GM23338 (cell line): ENCODE results near the gene SPI1. TPM values are rescaled to one million over a fixed set of nuclear protein-coding genes. Genes with fewer than 3 reads are reported as not detected.

Source experiments
- ATAC-seq: fragments of 200-7000 bp; cut with Tn5 transposase; 3 replicates; pipeline ENCODE4 v1.9.1; 2020
- DNase-seq: peaks from one replicate; pipeline ENCODE4 v3.0.0-alpha.2; 2015; ENCODE audit warnings: low spot score
- H2AFZ ChIP-seq: fragments of 200-600 bp; sonication (generic); 2 replicates; pipeline ENCODE4 v1.8.0; 2016; ENCODE audit warnings: antibody characterized with exemption, mild to moderate bottlenecking, moderate library complexity
- H3F3A ChIP-seq: fragments of 200-600 bp; sonication (generic); replicated peaks from 2 replicates; pipeline ENCODE4 v1.8.0; 2017; ENCODE audit warnings: antibody characterized with exemption, mixed run types, low read depth
- H3K27ac ChIP-seq: fragments of 200-600 bp; sonication (generic); 2 replicates; pipeline ENCODE4 v1.6.1; 2016; ENCODE audit warnings: low read depth
- H3K27me3 ChIP-seq: fragments of 200-600 bp; sonication (generic); 2 replicates; pipeline ENCODE4 v1.8.0; 2016; ENCODE audit warnings: mild to moderate bottlenecking, mixed run types, moderate library complexity; ENCODE audit not compliant: insufficient read depth
- H3K36me3 ChIP-seq: fragments of 200-600 bp; sonication (generic); 2 replicates; pipeline ENCODE4 v1.8.0; 2016; ENCODE audit warnings: mild to moderate bottlenecking; ENCODE audit not compliant: insufficient read depth
- H3K4me1 ChIP-seq: fragments of 200-600 bp; sonication (generic); 2 replicates; pipeline ENCODE4 v1.8.0; 2016; ENCODE audit warnings: mild to moderate bottlenecking, moderate library complexity; ENCODE audit not compliant: insufficient read depth
- H3K4me2 ChIP-seq: fragments of 200-600 bp; sonication (generic); 2 replicates; pipeline ENCODE4 v1.7.1; 2017; ENCODE audit warnings: mixed run types
- H3K4me3 ChIP-seq: fragments of 200-600 bp; sonication (generic); 2 replicates; pipeline ENCODE4 v1.6.1; 2016; ENCODE audit warnings: mixed run types
- H3K79me2 ChIP-seq: fragments of 200-600 bp; sonication (generic); replicated peaks from 2 replicates; pipeline ENCODE4 v1.8.0; 2017; ENCODE audit warnings: mild to moderate bottlenecking; ENCODE audit not compliant: insufficient read depth
- H3K9me2 ChIP-seq: fragments of 200-600 bp; sonication (generic); 2 replicates; pipeline ENCODE4 v1.8.0; 2017; ENCODE audit not compliant: insufficient read depth
- H4K20me1 ChIP-seq: fragments of 200-600 bp; sonication (generic); replicated peaks from 2 replicates; pipeline ENCODE4 v1.8.0; 2017; ENCODE audit warnings: mild to moderate bottlenecking; ENCODE audit not compliant: insufficient read depth
- H3K27ac Mint-ChIP-seq: 2 replicates; pipeline ENCODE4 v1.8.0; 2020; ENCODE audit warnings: inconsistent platforms, mild to moderate bottlenecking, moderate library complexity, mixed read lengths
- H3K27me3 Mint-ChIP-seq: 3 replicates; pipeline ENCODE4 v1.8.0; 2022; ENCODE audit warnings: low read depth, mild to moderate bottlenecking, moderate library complexity, mixed read lengths, inconsistent platforms; ENCODE audit not compliant: insufficient read depth, poor library complexity
- H3K36me3 Mint-ChIP-seq: 3 replicates; pipeline ENCODE4 v1.8.0; 2021; ENCODE audit warnings: low read depth, mild to moderate bottlenecking, inconsistent platforms, moderate library complexity, mixed read lengths
- H3K4me1 Mint-ChIP-seq: 3 replicates; pipeline ENCODE4 v1.8.0; 2020; ENCODE audit warnings: mild to moderate bottlenecking, inconsistent platforms, mixed read lengths
- H3K4me3 Mint-ChIP-seq: 3 replicates; pipeline ENCODE4 v1.8.0; 2021; ENCODE audit warnings: moderate library complexity, mild to moderate bottlenecking, inconsistent platforms, mixed read lengths
- H3K9me3 Mint-ChIP-seq: 3 replicates; pipeline ENCODE4 v1.8.0; 2020; ENCODE audit warnings: moderate library complexity, mild to moderate bottlenecking, inconsistent platforms, mixed read lengths
- CREB1 ChIP-seq: fragments of 250-450 bp; sonication (Bioruptor Pico); IDR thresholded peaks from 2 replicates; pipeline ENCODE4 v1.5.0; 2020; ENCODE audit warnings: low read depth, mild to moderate bottlenecking, moderate library complexity
- EZH2 ChIP-seq: fragments of 200-600 bp; sonication (generic); IDR thresholded peaks from one replicate; pipeline ENCODE4 v1.8.0; 2017; ENCODE audit warnings: antibody characterized with exemption, mild to moderate bottlenecking, low read depth; ENCODE audit not compliant: unreplicated experiment
- EZH2phosphoT487 ChIP-seq: fragments of 200-600 bp; sonication (generic); IDR thresholded peaks from one replicate; pipeline ENCODE4 v1.8.1; 2018; ENCODE audit warnings: antibody characterized with exemption; ENCODE audit not compliant: unreplicated experiment
- JUNB ChIP-seq: IDR thresholded peaks from one replicate; pipeline ENCODE4 v1.6.1; 2016; ENCODE audit warnings: antibody characterized with exemption; ENCODE audit not compliant: unreplicated experiment
- NANOG ChIP-seq: IDR thresholded peaks from 2 replicates; pipeline ENCODE4 v1.6.1; 2016; ENCODE audit warnings: antibody characterized with exemption, borderline replicate concordance
- POLR2AphosphoS5 ChIP-seq: IDR thresholded peaks from 2 replicates; pipeline ENCODE4 v1.6.1; 2016; ENCODE audit warnings: antibody characterized with exemption, low read depth
- STAT1 ChIP-seq: IDR thresholded peaks from one replicate; pipeline ENCODE4 v1.6.1; 2016; ENCODE audit warnings: antibody characterized with exemption; ENCODE audit not compliant: unreplicated experiment
- ZNF114 ChIP-seq: fragments of 250-450 bp; sonication (Bioruptor Pico); IDR thresholded peaks from 2 replicates; pipeline ENCODE4 v1.5.0; 2020; ENCODE audit warnings: mild to moderate bottlenecking, moderate library complexity
- ZNF331 ChIP-seq: fragments of 250-450 bp; sonication (Bioruptor Pico); IDR thresholded peaks from 2 replicates; pipeline ENCODE4 v1.5.0; 2020; ENCODE audit warnings: low read depth, mild to moderate bottlenecking, moderate library complexity
- polyA plus RNA-seq: library from polyadenylated mRNA; unstranded; fragments of >200 nt; fragmentation: Nextera tagmentation; extraction: Ambion mirVana; gene quantifications from 2 replicates; pipeline ENCODE4 v1.2.1, GENCODE V29; 2016
- total RNA-seq: library from RNA; depleted of rRNA; stranded (reverse); fragments of >200 nt; shearing (Covaris generic); gene quantifications from 2 replicates; pipeline ENCODE4 v1.2.3, GENCODE V29; 2014
- TF ChIP-seq, protein P1 (sequence below): fragments of 250-450 bp; sonication (Bioruptor Pico); IDR thresholded peaks from 2 replicates; pipeline ENCODE4 v1.5.0; 2020; ENCODE audit warnings: mild to moderate bottlenecking, moderate library complexity
- TF ChIP-seq, protein P2 (sequence below): IDR thresholded peaks from one replicate; pipeline ENCODE4 v1.6.1; 2018; ENCODE audit warnings: antibody characterized with exemption; ENCODE audit not compliant: unreplicated experiment

Gene SPI1
- total and polyA plus RNA-seq, 2 experiments from 2014 or later, result 0.23 TPM; not detected in 1

DNA sequence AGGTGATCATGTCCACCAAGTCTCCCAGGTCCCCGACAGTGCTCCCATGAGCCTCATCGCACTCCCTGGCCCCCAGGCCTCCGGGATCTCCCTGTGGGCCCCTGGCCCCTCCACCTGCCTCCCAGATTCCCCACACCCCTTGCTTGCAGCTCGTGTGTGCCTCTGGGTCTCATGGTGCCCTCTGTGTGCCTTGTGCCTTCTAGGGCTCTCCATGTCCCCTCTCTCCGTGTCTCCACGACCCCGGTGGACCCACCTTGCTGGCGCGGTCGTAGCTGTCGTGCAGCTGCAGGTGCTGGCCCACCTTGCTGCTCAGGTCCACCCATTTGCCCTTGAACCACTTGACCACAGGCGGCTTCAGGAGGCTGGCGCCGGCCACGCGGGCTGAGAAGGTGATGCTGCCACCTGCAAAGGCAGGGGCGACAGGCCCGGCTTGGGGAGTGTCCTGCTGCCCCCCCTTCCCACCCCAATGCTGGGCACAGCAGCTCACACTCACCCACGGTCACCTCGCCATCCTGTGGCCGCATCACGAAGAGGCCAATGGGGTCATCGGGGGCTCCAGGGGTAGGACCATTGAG, 28.7 kb downstream of the SPI1 start:
- TF ChIP-seq EZH2, result no peak
- no peak for TF ChIP-seq NANOG
- TF ChIP-seq, protein P1, sequence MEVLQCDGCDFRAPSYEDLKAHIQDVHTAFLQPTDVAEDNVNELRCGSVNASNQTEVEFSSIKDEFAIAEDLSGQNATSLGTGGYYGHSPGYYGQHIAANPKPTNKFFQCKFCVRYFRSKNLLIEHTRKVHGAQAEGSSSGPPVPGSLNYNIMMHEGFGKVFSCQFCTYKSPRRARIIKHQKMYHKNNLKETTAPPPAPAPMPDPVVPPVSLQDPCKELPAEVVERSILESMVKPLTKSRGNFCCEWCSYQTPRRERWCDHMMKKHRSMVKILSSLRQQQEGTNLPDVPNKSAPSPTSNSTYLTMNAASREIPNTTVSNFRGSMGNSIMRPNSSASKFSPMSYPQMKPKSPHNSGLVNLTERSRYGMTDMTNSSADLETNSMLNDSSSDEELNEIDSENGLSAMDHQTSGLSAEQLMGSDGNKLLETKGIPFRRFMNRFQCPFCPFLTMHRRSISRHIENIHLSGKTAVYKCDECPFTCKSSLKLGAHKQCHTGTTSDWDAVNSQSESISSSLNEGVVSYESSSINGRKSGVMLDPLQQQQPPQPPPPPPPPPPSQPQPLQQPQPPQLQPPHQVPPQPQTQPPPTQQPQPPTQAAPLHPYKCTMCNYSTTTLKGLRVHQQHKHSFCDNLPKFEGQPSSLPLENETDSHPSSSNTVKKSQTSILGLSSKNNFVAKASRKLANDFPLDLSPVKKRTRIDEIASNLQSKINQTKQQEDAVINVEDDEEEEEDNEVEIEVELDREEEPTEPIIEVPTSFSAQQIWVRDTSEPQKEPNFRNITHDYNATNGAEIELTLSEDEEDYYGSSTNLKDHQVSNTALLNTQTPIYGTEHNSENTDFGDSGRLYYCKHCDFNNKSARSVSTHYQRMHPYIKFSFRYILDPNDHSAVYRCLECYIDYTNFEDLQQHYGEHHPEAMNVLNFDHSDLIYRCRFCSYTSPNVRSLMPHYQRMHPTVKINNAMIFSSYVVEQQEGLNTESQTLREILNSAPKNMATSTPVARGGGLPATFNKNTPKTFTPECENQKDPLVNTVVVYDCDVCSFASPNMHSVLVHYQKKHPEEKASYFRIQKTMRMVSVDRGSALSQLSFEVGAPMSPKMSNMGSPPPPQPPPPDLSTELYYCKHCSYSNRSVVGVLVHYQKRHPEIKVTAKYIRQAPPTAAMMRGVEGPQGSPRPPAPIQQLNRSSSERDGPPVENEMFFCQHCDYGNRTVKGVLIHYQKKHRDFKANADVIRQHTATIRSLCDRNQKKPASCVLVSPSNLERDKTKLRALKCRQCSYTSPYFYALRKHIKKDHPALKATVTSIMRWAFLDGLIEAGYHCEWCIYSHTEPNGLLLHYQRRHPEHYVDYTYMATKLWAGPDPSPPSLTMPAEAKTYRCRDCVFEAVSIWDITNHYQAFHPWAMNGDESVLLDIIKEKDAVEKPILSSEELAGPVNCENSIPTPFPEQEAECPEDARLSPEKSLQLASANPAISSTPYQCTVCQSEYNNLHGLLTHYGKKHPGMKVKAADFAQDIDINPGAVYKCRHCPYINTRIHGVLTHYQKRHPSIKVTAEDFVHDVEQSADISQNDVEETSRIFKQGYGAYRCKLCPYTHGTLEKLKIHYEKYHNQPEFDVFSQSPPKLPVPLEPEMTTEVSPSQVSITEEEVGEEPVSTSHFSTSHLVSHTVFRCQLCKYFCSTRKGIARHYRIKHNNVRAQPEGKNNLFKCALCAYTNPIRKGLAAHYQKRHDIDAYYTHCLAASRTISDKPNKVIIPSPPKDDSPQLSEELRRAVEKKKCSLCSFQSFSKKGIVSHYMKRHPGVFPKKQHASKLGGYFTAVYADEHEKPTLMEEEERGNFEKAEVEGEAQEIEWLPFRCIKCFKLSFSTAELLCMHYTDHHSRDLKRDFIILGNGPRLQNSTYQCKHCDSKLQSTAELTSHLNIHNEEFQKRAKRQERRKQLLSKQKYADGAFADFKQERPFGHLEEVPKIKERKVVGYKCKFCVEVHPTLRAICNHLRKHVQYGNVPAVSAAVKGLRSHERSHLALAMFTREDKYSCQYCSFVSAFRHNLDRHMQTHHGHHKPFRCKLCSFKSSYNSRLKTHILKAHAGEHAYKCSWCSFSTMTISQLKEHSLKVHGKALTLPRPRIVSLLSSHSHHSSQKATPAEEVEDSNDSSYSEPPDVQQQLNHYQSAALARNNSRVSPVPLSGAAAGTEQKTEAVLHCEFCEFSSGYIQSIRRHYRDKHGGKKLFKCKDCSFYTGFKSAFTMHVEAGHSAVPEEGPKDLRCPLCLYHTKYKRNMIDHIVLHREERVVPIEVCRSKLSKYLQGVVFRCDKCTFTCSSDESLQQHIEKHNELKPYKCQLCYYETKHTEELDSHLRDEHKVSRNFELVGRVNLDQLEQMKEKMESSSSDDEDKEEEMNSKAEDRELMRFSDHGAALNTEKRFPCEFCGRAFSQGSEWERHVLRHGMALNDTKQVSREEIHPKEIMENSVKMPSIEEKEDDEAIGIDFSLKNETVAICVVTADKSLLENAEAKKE, result no peak
- no peak for TF ChIP-seq JUNB
- no peak for TF ChIP-seq CREB1 (CRISPR knock-in tag)
- TF ChIP-seq STAT1, result no peak
- TF ChIP-seq POLR2AphosphoS5, result no peak
- TF ChIP-seq EZH2phosphoT487, result no peak
- TF ChIP-seq, protein P2, sequence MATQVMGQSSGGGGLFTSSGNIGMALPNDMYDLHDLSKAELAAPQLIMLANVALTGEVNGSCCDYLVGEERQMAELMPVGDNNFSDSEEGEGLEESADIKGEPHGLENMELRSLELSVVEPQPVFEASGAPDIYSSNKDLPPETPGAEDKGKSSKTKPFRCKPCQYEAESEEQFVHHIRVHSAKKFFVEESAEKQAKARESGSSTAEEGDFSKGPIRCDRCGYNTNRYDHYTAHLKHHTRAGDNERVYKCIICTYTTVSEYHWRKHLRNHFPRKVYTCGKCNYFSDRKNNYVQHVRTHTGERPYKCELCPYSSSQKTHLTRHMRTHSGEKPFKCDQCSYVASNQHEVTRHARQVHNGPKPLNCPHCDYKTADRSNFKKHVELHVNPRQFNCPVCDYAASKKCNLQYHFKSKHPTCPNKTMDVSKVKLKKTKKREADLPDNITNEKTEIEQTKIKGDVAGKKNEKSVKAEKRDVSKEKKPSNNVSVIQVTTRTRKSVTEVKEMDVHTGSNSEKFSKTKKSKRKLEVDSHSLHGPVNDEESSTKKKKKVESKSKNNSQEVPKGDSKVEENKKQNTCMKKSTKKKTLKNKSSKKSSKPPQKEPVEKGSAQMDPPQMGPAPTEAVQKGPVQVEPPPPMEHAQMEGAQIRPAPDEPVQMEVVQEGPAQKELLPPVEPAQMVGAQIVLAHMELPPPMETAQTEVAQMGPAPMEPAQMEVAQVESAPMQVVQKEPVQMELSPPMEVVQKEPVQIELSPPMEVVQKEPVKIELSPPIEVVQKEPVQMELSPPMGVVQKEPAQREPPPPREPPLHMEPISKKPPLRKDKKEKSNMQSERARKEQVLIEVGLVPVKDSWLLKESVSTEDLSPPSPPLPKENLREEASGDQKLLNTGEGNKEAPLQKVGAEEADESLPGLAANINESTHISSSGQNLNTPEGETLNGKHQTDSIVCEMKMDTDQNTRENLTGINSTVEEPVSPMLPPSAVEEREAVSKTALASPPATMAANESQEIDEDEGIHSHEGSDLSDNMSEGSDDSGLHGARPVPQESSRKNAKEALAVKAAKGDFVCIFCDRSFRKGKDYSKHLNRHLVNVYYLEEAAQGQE, result no peak
- TF ChIP-seq ZNF114 (CRISPR knock-in tag), result no peak
- no peak for TF ChIP-seq ZNF331 (CRISPR knock-in tag)
- Histone ChIP-seq H2AFZ (no peak overlapping the region), H3K9me2 (no peaks in the 10 kb centered on the region), H3K36me3 (no peaks in the 10 kb centered on the region), H3K27me3 (no peaks in the 10 kb centered on the region), H3K27ac (no peak overlapping the region), H4K20me1 (no peaks in the 10 kb centered on the region), H3K79me2 (no peaks in the 10 kb centered on the region), H3F3A (0 out of 2 replicates have a peak, but pooled peaks cover 2% of the 10 kb centered on the region), H3K4me2 (no peak overlapping the region), H3K4me1 (peaks cover 6% of the 10 kb centered on the region; the same call in 1 of the 2 replicates), H3K4me3 (no peak overlapping the region)
- no peak overlapping the region for H3K27ac Mint-ChIP-seq
- H3K36me3 Mint-ChIP-seq, result no peaks in the 10 kb centered on the region; the same call in 2 of the 3 replicates
- H3K4me1 Mint-ChIP-seq, result peaks cover 7% of the 10 kb centered on the region
- no peaks in the 10 kb centered on the region; the same call in 2 of the 3 replicates for H3K9me3 Mint-ChIP-seq
- ATAC-seq, result no peak
- peaks cover 17% of the 10 kb centered on the region for H3K27me3 Mint-ChIP-seq
- no peak for DNase-seq
- H3K4me3 Mint-ChIP-seq, result no peak overlapping the region
